ENCODE data around the gene ELMO1.

Gene ELMO1

DNA sequence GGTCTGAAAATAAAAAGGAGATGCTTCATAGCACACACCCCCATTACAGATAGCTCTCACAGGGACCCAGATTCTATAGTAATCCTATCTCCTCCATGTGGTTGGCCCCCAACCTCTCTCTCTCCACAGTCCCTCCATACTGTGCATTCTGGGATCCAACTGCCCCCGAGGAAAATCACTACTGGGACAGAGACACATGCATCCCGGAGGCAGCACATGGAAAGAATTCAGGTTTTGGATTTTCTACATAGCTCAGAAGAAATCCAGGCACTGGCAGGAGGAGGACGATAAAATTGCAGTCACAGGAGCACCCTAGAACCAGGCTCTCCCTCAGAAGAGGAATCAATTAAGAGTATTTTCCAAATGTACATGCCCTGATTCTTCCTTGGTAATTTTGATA, 239.5 kb downstream of the ELMO1 start:
- DNase-seq, result no peak

DNA sequence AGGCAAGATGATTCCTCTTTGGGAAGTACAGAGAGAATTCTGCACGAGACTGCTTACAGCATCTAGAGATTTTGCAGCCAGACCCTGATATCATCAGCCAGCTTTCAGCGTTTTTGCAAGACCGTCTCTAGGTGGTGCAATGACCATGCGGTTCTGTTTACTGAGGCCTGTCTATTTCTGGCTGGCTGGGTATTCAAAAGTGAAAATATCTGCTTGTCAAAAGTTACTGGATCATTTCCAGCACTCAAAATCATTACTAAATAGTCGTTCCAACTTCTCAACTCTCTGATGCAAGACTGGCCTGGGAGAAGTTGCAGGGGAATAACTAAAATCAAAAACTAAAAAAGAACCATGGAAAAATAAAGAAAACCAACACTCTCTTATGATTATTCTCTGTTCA, 240.1 kb downstream of the ELMO1 start:
- peak; percentile 48 for DNase-seq

DNA sequence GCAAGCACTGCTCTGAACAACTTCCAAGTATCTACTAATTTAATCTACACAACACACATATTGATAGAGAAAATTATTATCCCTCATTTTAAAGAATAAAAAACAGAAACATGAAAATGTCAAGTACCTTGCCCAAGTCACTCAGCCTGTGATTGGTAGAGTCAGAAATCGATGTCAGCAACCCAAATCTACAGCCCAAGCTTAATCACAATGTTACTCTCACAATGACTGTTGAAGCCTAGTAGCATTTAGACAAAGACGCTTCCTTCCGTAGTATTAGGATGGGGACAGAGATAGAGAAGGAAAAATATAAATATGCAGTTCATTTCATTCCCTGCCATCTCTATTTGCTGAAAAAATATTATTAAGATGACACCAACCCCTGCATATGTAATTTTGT, 242.5 kb downstream of the ELMO1 start:
- DNase-seq, result no peak

DNA sequence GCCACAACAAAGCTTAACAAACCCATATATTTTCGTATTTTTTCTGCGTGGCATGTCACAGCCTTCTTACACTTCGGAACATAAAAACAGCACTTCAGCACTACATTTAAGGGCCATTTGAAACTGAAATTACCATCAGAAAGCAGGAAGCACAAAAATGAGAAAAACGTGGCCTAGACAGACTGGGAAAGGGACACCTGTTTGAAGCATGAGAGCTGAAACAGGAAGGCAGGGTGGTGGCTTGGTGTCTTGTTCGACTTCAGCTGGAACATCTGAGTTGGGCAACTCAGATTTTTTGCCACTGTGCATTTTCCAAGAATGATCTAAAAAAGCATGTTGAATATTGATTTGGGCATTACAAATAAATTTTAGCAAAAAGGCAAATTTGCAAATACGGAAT, 243.2 kb downstream of the ELMO1 start:
- no peak for DNase-seq

DNA sequence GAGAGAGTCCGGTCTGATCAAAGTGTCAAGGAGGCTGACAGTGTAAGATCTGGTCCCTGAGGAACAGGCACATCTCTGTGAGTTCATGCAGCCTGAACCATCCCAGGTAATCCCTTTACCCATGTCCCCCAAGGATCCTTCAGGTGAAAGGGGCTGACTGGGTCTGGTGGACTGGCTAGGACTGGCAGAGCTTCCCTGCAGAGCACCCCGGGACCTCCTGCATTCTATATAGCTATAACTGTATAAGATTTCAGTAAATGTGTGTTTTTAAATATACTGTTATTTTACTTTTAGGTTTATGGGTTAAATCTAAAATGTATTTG, 246.8 kb downstream of the ELMO1 start:
- DNase-seq, result no peak

DNA sequence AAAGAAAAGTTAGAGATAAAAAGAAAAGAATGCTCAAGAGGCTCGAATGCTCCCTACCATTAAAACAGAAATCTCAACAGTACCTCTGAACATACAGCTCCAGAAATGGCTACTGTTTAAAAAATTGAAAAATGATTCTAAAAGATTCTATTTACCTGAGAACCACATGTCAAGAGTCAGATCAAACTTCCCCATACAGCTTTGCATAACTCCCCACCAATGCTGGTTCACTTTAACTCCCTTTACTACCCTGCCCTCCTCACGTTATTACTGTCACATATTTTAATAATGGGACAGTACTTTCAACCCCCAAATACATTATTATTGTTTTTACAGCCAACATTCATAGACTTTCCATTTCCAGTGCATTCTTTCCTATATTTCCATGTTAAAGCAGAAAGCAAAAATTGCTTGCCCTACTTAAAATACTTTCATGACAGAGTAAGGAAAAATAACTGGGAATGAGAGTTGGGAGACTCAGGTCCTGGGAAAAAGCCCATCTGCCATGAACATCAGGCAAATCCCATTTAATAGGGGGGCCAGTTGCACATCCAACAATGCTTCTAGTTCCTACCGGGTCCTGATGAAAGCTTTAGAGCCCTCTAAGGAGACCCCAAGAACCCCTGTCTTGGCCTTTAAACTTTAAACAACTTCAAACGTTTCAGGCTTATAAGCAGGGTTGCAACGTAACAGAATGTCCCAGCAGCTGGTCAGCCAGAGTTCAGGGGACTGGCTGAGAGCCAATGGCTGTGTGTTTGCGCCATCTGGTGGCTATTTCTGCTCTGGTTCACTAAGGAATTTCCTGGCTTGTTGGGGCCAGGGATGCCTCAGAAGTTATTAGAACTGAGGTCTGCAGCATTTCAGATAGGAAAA, 247.4 kb downstream of the ELMO1 start:
- DNase-seq, result peak; percentile 54

DNA sequence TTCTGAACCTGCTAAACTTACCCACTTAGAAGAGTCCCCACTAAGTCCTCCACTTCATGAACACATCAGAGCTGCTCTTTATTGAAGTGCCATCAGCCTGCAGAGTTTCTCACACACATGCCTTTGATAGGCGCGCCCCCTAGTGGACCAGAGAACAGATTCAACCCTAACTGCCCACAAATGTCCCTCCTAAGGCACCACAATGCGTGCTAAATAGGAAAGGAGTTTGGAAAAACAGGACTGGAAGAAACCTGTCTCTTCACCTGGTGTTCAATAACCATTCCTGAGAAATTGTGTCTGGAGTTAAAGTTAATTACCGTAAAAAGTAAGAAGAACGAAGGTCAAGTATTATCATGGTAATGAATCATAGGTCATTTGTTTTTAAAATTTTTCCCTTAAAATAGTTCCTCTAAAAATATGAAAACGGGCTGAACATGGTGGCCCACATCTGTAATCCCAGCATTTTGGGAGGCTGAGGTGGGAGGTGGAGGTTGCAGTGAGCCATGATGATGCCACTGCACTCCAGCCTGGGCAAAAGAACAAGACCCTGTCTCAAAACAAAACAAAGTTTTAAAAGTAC, 249.7 kb downstream of the ELMO1 start:
- DNase-seq, result peak; percentile 49

DNA sequence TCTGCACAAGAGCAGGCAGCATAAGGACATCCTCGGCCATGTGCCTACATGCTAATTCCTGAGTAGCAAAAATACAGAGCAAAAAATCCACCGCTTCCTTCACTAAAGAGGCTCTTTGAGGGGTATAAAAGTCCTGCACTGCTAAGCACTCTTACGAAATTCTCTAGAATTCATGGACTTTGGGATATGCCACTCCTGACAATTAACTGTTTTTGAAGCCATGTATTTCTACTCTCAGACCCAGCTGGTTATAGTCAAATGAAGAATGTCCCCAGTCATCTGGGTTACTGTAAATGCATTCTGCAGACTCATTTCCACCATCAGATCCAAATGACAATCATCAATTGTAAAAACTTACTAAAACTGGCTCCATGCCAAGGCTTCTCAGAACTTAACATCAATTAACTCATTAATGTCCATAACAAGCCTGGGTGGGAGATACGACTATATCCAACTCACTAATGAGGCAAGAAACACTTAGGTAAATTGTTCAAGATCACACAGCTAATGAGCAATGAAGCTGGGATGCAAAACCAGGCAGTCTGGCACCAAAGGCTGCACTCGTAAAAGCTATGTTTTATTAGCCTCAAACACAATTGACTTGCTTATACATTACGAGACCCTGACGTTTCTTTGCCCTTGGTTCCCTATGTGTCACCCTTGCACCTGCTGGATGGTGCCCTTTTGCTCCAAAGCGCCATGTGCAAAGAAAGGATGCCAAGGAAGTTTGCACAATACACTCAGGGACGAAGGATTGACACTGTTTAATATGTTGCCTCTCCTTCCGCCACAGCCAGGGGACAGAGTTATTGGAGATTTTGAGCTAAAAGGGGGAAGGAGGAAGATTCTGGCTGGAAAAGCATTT, 250.4 kb downstream of the ELMO1 start:
- no peak for DNase-seq

DNA sequence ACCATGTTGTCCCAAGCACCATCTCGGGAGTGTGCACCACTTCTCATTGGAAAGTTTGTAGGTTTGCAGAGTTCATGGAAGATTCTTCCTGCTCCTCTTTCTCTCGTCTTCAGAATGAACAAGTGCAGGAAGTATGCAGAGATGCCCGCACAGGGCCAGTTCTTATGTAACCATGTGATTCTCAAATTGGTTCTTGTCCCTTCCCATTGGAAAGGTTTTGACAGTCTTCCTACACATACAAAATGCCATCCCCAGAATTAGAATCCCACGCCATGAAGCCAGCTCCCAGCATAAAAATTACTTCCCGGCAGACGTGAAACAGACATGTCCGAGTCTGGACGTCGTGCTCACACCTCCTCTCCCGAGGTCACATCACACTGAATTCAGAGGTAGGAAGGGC, 251.6 kb downstream of the ELMO1 start:
- DNase-seq, result no peak

DNA sequence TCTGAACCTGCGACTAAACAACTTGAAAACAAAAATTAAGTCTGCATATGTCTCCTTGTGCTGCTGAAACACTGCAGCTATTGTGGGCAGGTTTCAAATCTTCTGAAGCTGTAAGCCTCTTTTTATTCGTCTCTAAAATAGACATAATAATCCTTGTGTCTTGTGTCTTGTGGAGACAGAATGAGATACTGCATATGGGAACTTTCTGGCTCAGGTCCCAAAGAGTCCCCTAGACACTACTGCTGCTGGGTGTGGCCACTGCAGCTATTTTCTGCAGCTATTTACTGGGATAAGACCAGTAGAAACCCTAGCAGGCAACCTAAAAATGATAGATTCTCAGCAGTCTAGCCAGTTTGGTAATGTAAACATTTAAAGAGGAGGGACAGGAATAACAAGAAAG, 252.0 kb downstream of the ELMO1 start:
- no peak for DNase-seq

DNA sequence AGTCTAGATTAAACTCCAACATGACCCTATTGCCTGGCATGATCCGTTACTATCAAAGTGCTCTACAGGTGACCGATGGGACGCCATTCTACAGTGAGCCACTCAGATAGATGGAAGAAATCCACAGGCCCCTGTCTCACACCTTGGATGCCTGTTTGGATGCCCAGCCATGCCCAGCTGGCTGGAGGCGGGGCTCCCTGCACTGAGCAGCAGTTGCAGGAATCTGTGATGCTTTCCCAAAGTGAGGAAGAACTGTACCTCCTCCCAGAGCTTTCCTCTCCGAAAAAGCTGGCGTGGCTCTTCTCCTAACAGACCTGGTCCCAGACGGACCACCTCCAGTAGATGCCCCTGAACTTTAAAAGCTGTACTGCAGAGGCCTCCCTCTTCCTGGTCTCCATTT, 253.3 kb downstream of the ELMO1 start:
- DNase-seq, result no peak

DNA sequence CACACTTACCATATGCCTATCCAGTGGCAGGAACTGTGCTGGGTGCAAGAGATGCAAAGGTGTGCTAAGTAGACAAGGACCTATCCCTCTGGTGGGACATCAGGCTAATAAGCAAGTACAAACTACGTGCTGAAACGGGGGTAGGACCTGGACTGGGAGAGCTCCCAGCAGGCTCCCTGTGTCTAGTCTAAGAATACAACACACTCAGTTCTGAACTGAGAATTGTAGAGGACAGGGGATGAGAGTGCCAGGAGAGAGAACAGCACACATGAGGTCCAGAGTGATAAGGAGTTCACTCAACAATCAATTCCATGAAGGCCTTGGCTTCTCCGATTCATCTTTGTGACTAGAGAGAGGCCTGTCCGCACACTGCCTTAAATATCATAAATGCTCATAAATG, 253.7 kb downstream of the ELMO1 start:
- no peak for DNase-seq

DNA sequence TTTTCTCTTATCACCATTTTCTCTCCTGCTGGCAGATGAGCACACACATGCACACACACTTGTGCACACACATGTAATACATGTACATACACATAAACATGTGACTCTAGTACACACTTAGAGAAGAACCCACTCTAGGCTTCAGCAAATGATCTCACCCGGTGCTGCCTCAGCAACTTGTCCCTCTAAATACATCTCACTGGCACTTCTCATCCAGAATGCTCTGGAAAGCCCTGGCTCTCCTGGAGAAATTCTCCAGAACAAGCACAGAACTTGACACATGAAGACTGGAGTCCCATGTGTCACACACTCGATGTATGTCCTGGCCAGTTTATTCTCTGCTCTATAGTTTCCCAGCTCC, 254.9 kb downstream of the ELMO1 start:
- DNase-seq, result no peak

DNA sequence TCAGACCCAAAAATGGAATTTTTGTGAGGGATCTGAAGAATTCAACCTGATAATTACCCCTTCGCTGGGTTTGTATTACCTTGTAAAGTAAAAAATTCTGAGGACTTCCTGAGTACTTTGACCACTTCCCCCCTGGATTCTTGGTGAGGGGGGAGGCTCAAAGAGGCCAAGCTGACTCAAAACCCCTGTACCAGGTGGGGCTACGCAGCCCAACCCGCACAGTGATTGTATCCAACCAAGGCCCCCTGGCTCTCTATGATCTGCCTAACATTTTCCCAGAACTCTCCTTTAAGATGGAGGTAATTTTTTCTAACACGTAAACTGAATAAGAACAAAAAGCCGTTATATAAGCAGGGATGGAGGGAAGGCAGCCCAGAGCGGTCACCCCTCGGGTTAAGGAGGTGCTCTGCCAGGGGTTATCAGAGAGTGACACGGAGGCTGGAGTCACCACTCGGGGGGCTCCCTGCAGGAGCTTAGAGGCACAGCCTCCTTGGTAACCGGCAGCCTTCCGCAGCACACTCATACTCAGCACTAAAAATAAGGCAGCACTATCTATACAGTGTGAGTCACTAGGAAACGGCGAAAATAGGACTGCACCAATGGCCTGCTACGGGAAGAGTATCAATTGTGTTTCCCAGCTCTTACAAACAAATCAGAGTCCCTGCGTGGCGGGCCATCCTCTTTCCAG, 255.4 kb downstream of the ELMO1 start:
- DNase-seq, result no peak

DNA sequence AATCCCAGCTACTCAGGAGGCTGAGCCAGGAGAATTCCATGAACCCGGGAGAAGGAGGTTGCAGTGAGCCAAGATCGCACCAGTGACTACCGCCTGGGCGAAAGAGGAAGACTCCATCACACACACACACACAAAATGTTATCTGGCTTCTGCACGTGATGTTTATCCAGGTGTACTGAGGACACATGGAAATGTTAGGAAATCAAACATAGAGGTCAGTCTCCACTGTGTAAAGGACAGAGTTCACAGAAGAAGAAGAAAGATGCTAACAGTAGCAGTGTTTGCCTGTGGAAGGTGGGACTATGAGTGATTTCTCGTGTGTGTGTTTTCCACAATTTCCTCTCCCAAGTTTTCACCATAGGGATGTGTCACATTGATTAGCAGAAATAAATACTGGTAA, 256.9 kb downstream of the ELMO1 start:
- no peak for DNase-seq

DNA sequence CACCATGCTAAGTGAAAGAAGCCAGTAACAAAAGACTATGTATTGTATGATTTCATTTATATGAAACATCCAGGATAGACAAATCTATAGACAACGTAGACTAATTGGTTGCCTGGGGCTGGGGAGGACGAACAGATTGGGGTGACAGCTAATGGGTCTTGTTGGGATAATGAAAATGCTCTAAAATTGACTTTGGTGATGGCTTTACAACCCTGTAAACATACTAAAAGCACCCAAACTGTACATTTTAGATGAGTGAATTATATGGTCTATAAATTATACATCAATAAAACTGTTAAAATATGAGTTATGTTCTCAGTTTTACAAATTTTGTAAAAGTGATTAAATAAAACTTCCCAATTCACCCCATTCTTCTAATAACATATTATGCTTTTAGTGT, 261.5 kb downstream of the ELMO1 start:
- no peak for DNase-seq

DNA sequence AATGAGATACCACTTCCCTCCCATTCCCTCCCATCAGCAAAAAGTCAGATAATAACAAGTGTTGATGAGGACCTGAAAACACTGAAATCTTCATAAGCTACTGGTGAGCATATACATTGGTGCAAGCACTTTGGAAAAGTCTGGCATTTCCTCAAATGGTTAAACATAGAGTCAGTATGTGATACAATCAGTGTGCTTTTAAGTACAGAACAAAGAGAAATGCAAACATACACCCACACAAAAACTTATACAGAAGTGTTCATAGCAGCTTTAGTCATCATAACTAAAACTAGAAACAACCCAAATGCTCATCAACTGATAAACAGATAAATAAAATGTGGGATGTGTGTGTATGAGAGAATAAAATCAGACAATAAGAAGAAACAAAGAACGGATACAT, 261.9 kb downstream of the ELMO1 start:
- DNase-seq, result no peak

DNA sequence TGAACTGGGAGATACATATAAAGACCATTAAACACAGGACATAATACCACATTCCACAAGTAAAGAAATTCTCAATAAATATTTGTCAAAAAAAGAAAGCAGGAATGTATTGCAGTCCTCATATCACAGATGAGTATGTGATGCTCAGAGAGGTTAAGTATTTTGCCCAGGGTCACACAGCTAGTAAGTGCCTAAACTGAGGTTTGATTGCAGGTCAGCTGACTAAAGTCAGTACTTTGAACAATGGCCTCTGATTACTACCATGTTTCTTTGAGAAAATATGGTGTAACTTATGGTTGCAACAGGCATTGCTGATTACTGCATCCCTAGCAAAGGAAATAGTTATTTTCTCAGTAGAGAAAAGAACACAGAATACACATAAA, 267.1 kb downstream of the ELMO1 start:
- DNase-seq, result no peak

DNA sequence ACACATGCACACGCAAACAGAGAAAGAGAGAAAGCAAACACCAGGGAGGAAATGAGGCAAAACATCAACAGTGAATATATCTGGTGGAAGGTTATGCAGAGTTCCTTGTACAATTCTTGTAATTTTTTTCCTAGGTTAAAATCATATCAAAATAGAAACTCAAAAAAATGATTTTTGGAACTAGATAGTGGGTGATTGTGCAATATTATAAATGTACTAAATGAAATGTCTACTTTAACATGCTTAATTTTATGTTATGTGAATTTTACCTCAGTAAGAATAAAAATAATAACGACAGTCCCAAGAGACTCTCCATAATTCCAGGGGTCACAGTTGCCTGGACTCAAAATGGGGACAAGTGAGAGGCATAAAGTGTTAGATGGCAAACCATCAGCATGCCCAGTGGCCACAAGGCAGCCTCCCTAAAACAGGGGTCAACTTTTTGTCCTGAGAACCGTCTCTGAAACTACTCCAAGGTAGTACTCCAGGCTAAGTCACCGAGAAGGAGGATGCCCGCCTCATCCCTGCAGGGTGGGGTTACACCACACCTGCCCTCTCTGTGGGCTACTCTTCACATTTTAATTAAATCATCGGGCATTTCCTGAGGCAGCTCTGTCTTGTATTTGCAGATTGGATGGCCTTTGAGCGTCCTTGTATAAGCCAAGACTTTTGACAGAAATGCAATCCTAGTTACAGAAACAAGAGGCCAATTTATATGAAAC, 267.7 kb downstream of the ELMO1 start:
- DNase-seq, result no peak

DNA sequence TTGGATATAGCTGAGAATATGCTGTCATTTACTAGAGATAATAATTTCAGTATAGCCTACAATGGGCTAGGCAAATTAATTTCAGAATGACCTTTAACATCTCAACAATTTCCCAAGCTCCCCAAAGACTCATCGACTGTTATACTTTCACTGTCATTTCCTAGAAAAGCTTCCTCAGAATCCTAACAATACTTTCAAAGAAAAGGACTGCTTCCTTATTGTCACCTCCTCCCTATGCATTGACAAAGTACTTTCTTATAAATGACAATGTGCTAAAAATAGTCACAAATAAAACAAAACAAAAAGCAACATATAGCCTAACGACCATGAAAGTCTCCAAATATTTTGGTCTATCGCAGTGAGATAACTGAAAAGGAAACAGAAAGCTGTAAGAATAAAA, 272.6 kb downstream of the ELMO1 start:
- DNase-seq, result no peak

DNA sequence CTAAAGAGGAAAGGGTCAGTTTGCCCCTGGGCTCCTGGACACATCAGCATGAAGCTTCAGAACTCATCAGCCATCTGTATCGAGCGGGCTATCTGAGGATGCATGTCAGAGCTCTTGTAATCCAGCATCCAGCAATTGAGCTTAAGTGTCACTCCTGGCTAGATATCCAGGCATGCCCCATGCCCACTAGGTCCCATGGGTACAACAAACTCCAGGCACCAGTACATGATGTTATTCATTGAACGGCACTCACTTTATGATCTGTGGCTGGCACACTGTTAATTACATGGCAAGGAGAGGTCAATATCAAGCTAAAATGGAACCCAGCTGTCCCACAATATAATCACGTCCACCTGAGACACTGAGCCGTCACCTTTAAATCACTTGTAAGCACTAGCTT, 274.2 kb downstream of the ELMO1 start:
- DNase-seq, result no peak

DNA sequence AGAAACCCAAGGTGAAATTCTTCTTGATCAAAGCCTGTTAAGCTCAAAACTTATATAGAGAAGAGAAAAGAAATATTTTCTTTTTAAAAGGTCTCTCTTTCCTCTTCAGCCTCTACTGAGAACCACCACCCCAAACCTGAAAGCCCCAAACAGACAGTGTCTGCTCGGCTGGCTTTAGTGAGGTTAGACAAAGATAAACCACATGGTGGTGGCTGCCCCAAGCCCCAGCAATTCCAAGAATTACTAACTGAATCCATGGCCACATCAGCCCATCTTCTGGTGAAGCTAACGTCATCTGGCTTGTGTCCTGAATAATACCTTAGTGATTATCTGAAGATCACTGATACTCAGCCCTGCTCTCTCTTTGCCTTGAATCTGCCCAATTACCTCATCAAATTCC, 275.0 kb downstream of the ELMO1 start:
- no peak for DNase-seq

DNA sequence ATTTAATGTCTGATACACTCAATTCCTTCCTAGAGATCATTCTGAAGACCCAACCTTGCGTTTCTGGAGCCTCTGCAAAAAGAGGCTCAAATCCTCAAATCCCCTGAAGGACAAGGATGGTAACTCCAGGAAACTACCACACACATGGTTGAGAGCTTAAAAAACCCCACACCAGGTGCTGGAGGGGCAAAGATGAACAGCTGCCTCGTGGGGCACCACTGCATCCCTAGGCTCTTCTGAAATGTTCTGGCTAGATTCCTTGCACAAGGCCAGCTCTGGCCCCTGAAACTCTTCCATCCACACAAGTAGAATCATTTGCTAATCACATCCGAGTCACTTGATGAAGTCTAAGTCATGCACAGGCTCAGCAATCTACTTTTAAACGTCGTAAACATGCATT, 286.6 kb downstream of the ELMO1 start:
- no peak for DNase-seq
